ENCODE measurements around the gene CNTNAP5. TPM values are rescaled to one million over a fixed set of nuclear protein-coding genes. Genes with fewer than 3 reads are reported as not detected.

CNTNAP5 gene
- total RNA-seq, 1 experiment from 2014 or later = not detected

DNA sequence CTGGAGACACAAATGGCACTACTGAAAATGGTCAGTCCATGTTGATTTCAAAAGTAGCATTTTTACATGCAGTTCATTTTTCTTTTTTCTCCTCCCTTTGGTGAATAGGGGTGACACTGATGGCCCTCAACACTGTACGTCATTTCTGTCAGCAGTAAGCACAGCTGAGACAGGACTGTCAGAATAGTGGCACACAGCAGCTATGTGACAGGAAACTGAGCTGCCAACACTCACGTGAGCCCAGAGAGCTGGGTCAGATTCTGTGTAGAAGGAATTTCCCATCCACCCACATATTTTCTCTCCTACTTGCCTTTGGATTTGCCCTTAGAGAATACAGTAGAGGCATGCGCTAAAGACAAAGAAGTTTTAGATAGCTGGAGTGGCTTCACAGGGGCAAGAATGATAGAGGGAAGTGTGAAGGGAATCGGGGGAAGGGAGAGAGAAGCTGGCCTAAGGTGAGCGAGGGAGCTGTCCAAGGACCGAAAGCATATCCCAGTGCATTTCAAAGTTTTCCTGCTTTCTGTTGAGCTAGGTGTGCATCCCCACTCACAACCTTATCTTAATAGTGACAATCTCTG, 476.6 kb downstream of the CNTNAP5 start:
- no TSS peak for BruUV-seq (replicated peaks)
- CTCF ChIA-PET = no interaction called here
- POLR2A ChIA-PET = no interaction called here
- Mint-ChIP-seq H3K27me3 (ENCODE audit: insufficient read depth, unreplicated experiment) (no peaks in the 10 kb centered on the region), H3K4me3 (ENCODE audit: unreplicated experiment) (no peak overlapping the region), H3K36me3 (ENCODE audit: insufficient read depth, unreplicated experiment) (no peaks in the 10 kb centered on the region), H3K4me1 (ENCODE audit: insufficient read depth, unreplicated experiment) (peaks cover 14% of the 10 kb centered on the region), H3K9me3 (ENCODE audit: unreplicated experiment) (no peaks in the 10 kb centered on the region), H3K27ac (ENCODE audit: low read depth, unreplicated experiment) (no peak overlapping the region)
- intact Hi-C loops (cut with micrococcal nuclease) = no loop called here
- TF ChIP-seq, protein P1, sequence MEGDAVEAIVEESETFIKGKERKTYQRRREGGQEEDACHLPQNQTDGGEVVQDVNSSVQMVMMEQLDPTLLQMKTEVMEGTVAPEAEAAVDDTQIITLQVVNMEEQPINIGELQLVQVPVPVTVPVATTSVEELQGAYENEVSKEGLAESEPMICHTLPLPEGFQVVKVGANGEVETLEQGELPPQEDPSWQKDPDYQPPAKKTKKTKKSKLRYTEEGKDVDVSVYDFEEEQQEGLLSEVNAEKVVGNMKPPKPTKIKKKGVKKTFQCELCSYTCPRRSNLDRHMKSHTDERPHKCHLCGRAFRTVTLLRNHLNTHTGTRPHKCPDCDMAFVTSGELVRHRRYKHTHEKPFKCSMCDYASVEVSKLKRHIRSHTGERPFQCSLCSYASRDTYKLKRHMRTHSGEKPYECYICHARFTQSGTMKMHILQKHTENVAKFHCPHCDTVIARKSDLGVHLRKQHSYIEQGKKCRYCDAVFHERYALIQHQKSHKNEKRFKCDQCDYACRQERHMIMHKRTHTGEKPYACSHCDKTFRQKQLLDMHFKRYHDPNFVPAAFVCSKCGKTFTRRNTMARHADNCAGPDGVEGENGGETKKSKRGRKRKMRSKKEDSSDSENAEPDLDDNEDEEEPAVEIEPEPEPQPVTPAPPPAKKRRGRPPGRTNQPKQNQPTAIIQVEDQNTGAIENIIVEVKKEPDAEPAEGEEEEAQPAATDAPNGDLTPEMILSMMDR (IDR thresholded peaks at IDR 0.05; ENCODE audit: unreplicated experiment) = no peak
- no peak for DNase-seq (ENCODE audit: unreplicated experiment)

DNA sequence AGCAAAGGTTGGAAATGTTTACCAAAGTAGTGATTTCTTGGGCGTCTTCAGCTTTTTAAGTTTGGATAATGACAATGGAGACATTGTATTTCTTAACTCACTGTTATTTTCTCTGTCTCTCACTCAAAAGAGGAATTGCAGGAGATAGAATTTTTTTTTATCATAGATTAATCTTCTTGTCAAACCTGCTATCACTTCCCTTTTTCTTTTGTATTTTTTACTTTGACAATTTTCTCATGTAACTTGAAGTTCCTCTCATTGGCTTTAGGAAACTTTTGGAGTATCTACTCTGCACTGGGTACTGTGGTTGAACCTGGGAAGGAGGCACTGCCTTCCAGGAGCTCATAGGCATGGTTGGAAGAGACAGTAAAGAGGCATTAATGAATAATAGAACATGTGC, 489.1 kb downstream of the CNTNAP5 start:
- Mint-ChIP-seq H3K9me3 (ENCODE audit: unreplicated experiment) (peaks cover 15% of the 10 kb centered on the region), H3K27me3 (ENCODE audit: insufficient read depth, unreplicated experiment) (no peaks in the 10 kb centered on the region), H3K27ac (ENCODE audit: low read depth, unreplicated experiment) (no peak overlapping the region), H3K4me3 (ENCODE audit: unreplicated experiment) (no peak overlapping the region), H3K4me1 (ENCODE audit: insufficient read depth, unreplicated experiment) (no peaks in the 10 kb centered on the region), H3K36me3 (ENCODE audit: insufficient read depth, unreplicated experiment) (no peaks in the 10 kb centered on the region)
- ChIA-PET POLR2A (no interaction called here), CTCF (interaction anchor here (0.6 kb wide), 1 partner anchor 21 kb away, joined by 3 read pairs; no protein-coding TSS in a partner anchor)
- TF ChIP-seq, protein P1 (IDR thresholded peaks at IDR 0.05; ENCODE audit: unreplicated experiment) = no peak
- intact Hi-C loops (cut with micrococcal nuclease) = no loop called here
- DNase-seq (ENCODE audit: unreplicated experiment) = no peak
- BruUV-seq (replicated peaks) = no TSS peak

GRCh38 chr2:124520953-124521352, 495.9 kb downstream of the CNTNAP5 start:
- Mint-ChIP-seq H3K4me1 (ENCODE audit: insufficient read depth, unreplicated experiment) (peaks cover 7% of the 10 kb centered on the region), H3K36me3 (ENCODE audit: insufficient read depth, unreplicated experiment) (no peaks in the 10 kb centered on the region), H3K4me3 (ENCODE audit: unreplicated experiment) (no peak overlapping the region), H3K27ac (ENCODE audit: low read depth, unreplicated experiment) (no peak overlapping the region), H3K27me3 (ENCODE audit: insufficient read depth, unreplicated experiment) (no peaks in the 10 kb centered on the region), H3K9me3 (ENCODE audit: unreplicated experiment) (peaks cover 15% of the 10 kb centered on the region)
- TF ChIP-seq, protein P1 (IDR thresholded peaks at IDR 0.05; ENCODE audit: unreplicated experiment) = no peak
- CTCF ChIA-PET = no interaction called here
- BruUV-seq (replicated peaks) = no TSS peak
- POLR2A ChIA-PET = no interaction called here
- intact Hi-C loops (cut with micrococcal nuclease) = no loop called here
- no peak for DNase-seq (ENCODE audit: unreplicated experiment)

DNA sequence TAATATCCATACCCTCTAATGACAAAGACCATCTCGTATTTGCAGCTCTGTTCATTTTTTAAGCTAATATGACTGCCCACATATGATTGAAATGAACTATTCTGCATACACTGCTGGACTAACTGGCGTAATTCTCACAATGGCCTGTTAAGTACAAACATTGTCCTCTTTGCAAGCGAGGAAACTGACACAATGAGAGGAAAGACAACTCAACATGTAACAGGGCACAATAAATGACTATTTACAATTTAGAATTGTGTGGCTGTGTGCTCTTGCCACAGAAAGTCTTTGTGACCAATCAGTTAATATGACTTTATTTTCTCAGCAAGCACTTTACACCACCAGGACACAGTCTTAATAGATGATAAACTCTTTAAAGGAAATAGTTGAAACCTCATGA, 498.0 kb downstream of the CNTNAP5 start:
- ChIA-PET POLR2A (no interaction called here), CTCF (no interaction called here)
- H3K9me3 Mint-ChIP-seq (ENCODE audit: unreplicated experiment) = no peaks in the 10 kb centered on the region
- H3K4me3 Mint-ChIP-seq (ENCODE audit: unreplicated experiment) = no peak overlapping the region
- no TSS peak for BruUV-seq (replicated peaks)
- TF ChIP-seq, protein P1 (IDR thresholded peaks at IDR 0.05; ENCODE audit: unreplicated experiment) = no peak
- intact Hi-C loops (cut with micrococcal nuclease) = no loop called here
- H3K36me3 Mint-ChIP-seq (ENCODE audit: insufficient read depth, unreplicated experiment) = no peaks in the 10 kb centered on the region
- H3K27me3 Mint-ChIP-seq (ENCODE audit: insufficient read depth, unreplicated experiment) = no peaks in the 10 kb centered on the region
- H3K27ac Mint-ChIP-seq (ENCODE audit: low read depth, unreplicated experiment) = no peak overlapping the region
- no peak for DNase-seq (ENCODE audit: unreplicated experiment)
- peaks cover 7% of the 10 kb centered on the region for H3K4me1 Mint-ChIP-seq (ENCODE audit: insufficient read depth, unreplicated experiment)
